Suprapubic skin (tissue), 4 donors: ENCODE results near the gene KIAA1755. TPM values are rescaled to one million over a fixed set of nuclear protein-coding genes. Genes with fewer than 3 reads are reported as not detected.

Experiments used
- DNase-seq, 2 donors: peaks; one replicate each; pipeline ENCODE4 v3.0.0-alpha.2; 2019; ENCODE audit warnings: low spot score in 2 of 2
- H3K27ac ChIP-seq: fragments of 200-600 bp; sonication (generic); one replicate; pipeline ENCODE4 v1.5.1; 2019
- H3K27me3 ChIP-seq: fragments of 200-600 bp; sonication (generic); one replicate; pipeline ENCODE4 v1.5.1; 2019
- H3K36me3 ChIP-seq: fragments of 200-600 bp; sonication (generic); one replicate; pipeline ENCODE4 v1.5.1; 2019
- H3K4me1 ChIP-seq: fragments of 200-600 bp; sonication (generic); one replicate; pipeline ENCODE4 v1.5.1; 2019
- H3K4me3 ChIP-seq: fragments of 200-600 bp; sonication (generic); one replicate; pipeline ENCODE4 v1.5.1; 2019; ENCODE audit warnings: mild to moderate bottlenecking
- H3K9me3 ChIP-seq: fragments of 200-600 bp; sonication (generic); one replicate; pipeline ENCODE4 v1.5.1; 2019
- EP300 ChIP-seq: sonication (generic); formaldehyde crosslinking; IDR thresholded peaks from one replicate; pipeline ENCODE4 v1.6.1; 2017; ENCODE audit warnings: antibody characterized with exemption
- POLR2A ChIP-seq, 2 donors: fragments of 450-650 bp; IDR thresholded peaks; one replicate each; pipeline ENCODE4 v1.6.1; 2017; ENCODE audit warnings: antibody characterized with exemption in 2 of 2, mild to moderate bottlenecking in 2 of 2, moderate library complexity in 2 of 2
- POLR2AphosphoS5 ChIP-seq, 3 donors: sonication (generic); formaldehyde crosslinking; IDR thresholded peaks; one replicate each; pipeline ENCODE4 v1.6.1; 2017; ENCODE audit warnings: antibody characterized with exemption in 3 of 3
- WGBS: methylation state at CpG from one replicate; pipeline ENCODE4 v1.1.5; 2018; 5-methylcytosine and 5-hydroxymethylcytosine counted together
- total RNA-seq, 4 donors: library from RNA; depleted of rRNA; stranded (reverse); fragments of >200 nt; gene quantifications; one replicate each; pipeline ENCODE4 v1.1.0, GENCODE V29; 2016
- TF ChIP-seq, protein P1 (sequence below), 2 donors: fragments of 200-600 bp in 1 of 2; fragments of 450-650 bp in 1 of 2; sonication (generic) in 1 of 2; IDR thresholded peaks; one replicate each; pipeline ENCODE4 v1.5.1; 2016 to 2019; ENCODE audit warnings: antibody characterized with exemption in 2 of 2, mild to moderate bottlenecking in 1 of 2, moderate library complexity in 1 of 2

The KIAA1755 gene
- total RNA-seq, 4 donors from 2014 or later = 1.2 to 3.3 (median 2.0) TPM; not detected in 1

DNA sequence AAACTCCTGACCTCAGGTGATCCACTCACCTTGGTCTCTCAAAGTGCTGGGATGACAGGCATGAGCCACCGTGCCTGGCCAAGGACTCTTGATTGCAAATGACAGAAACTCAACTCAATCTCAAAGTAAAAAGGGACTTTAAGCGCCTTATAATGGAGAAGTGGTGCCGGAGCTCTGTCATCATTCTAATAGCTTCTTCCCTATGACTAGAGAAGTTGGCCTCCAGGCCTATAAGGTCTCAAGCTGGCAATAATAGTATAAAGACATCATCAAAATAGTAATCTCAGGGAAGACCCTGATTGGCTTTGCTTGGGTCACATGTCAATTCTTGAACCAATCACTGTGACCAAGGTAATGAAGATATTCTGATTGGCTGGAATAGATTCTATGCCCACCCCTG is 8.5 kb upstream of the KIAA1755 start:
- Histone ChIP-seq H3K4me3 (no peak overlapping the region), H3K27me3 (no peaks in the 10 kb centered on the region), H3K9me3 (no peaks in the 10 kb centered on the region), H3K4me1 (peaks cover 9% of the 10 kb centered on the region), H3K27ac (no peak overlapping the region), H3K36me3 (no peaks in the 10 kb centered on the region)
- 91% methylated on average over 3 of the region's 3 CpGs for WGBS
- no peak for TF ChIP-seq POLR2A (IDR thresholded peaks at IDR 0.05)
- TF ChIP-seq, protein P1, sequence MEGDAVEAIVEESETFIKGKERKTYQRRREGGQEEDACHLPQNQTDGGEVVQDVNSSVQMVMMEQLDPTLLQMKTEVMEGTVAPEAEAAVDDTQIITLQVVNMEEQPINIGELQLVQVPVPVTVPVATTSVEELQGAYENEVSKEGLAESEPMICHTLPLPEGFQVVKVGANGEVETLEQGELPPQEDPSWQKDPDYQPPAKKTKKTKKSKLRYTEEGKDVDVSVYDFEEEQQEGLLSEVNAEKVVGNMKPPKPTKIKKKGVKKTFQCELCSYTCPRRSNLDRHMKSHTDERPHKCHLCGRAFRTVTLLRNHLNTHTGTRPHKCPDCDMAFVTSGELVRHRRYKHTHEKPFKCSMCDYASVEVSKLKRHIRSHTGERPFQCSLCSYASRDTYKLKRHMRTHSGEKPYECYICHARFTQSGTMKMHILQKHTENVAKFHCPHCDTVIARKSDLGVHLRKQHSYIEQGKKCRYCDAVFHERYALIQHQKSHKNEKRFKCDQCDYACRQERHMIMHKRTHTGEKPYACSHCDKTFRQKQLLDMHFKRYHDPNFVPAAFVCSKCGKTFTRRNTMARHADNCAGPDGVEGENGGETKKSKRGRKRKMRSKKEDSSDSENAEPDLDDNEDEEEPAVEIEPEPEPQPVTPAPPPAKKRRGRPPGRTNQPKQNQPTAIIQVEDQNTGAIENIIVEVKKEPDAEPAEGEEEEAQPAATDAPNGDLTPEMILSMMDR (IDR thresholded peaks at IDR 0.05) = no peak
- TF ChIP-seq EP300 = no peak
- no peak for TF ChIP-seq POLR2AphosphoS5 (IDR thresholded peaks at IDR 0.05)
- DNase-seq = no peak

DNA sequence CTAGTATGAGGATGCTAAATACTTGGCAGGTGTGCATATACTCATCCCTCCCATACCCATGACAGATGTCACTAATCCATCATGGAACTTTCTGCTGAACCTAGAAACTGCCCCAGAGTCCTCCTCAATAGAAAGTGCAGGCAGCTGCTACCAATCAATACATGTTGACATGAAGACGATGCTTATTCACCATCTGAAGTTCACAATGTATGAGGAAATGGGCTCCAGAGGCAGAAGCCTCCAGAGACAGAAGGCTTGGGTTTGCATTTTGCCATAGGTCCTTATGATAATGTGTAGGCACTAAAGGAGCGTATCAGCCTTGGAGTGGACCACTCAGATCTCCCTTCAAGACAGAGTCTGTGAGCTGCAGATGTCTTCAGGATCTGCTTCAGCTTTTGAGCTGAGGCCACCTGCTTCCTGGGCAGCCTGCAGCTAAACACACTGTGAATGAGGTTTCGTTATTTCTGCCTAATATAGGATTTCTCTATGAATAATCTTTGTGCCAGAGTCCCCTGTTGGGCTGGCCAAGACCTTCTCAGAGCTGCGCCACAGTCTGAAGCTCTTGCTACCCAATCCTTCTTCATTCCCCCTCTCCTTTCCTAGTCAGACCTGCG is 7.5 kb upstream of the KIAA1755 start:
- Histone ChIP-seq H3K4me3 (no peak overlapping the region), H3K9me3 (no peaks in the 10 kb centered on the region), H3K27ac (no peak overlapping the region), H3K4me1 (peaks cover 9% of the 10 kb centered on the region), H3K27me3 (no peaks in the 10 kb centered on the region), H3K36me3 (no peaks in the 10 kb centered on the region)
- 81% methylated on average over 5 of the region's 5 CpGs for WGBS
- no peak for TF ChIP-seq POLR2A (IDR thresholded peaks at IDR 0.05)
- no peak for TF ChIP-seq POLR2AphosphoS5 (IDR thresholded peaks at IDR 0.05)
- TF ChIP-seq, protein P1 (IDR thresholded peaks at IDR 0.05) = no peak
- TF ChIP-seq EP300 = no peak
- DNase-seq = no peak

DNA sequence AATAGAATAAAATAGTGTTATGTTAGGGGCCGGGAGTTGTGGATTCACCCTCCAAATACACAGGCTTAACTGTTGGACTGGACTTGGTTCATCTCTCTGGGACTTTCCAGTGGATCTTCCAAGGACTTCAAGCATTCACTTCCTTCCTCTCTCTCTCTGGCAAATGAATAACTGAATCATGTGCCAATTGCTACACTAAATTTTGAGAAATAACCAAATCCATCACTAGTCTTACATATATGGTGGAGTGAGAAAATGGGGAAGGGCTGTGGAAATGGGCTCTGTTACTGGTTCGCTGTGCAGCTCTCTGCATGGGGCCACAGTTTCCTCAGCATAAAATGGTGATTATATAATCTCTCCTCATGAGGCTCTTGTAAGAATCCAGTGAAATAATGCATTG is 6.8 kb upstream of the KIAA1755 start:
- Histone ChIP-seq H3K4me1 (peaks cover 9% of the 10 kb centered on the region), H3K27ac (no peak overlapping the region), H3K9me3 (no peaks in the 10 kb centered on the region), H3K27me3 (no peaks in the 10 kb centered on the region), H3K4me3 (no peak overlapping the region), H3K36me3 (no peaks in the 10 kb centered on the region)
- TF ChIP-seq POLR2AphosphoS5 (IDR thresholded peaks at IDR 0.05) = no peak
- no peak for TF ChIP-seq EP300
- TF ChIP-seq, protein P1 (IDR thresholded peaks at IDR 0.05) = no peak
- TF ChIP-seq POLR2A (IDR thresholded peaks at IDR 0.05) = no peak
- DNase-seq = no peak
- 72% methylated on average over 2 of the region's 2 CpGs for WGBS

DNA sequence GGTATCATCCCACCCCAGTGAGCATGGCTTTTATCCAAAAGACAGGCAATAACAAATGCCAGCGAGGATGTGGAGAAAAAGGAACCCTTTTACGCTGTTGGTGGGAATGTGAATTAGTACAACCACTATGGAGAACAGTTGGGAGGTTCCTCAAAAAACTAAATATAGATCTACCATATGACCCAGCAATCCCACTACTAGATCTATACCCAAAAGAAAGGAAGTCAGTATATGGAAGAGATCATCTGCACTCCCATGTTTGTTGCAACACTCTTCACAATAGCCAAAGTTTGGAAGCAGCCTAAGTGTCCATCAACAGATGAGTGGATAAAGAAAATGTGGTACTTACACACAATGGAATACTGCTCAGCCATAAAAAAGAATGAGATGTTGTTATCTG is 5.9 kb upstream of the KIAA1755 start:
- Histone ChIP-seq H3K4me1 (peaks cover 8% of the 10 kb centered on the region), H3K27ac (no peak overlapping the region), H3K4me3 (no peak overlapping the region), H3K27me3 (no peaks in the 10 kb centered on the region), H3K36me3 (no peaks in the 10 kb centered on the region), H3K9me3 (no peaks in the 10 kb centered on the region)
- DNase-seq = no peak
- whole genome bisulfite sequencing = 69% methylated on average over 2 of the region's 2 CpGs
- TF ChIP-seq, protein P1 (IDR thresholded peaks at IDR 0.05) = no peak
- TF ChIP-seq POLR2A (IDR thresholded peaks at IDR 0.05) (no peak), EP300 (no peak), POLR2AphosphoS5 (IDR thresholded peaks at IDR 0.05) (no peak)

DNA sequence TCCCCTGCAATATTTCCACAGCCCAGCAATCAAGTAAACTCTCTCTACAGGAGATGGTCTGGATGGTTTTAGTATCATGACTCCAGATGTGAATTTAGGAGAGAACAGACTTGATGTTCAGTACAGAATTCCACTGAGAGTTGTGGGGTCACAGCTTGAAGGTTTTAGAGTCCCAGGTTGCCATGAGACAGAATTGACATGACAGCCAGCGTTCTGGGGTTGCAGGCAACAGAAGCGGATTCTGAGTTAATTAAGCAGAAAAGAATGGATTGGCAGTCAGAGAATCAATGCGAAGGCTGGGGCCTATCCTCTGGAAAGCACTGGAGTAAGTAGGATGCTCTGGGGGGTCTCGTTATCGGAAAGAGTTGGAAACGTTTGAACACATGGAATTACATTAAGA is 2.4 kb upstream of the KIAA1755 start:
- TF ChIP-seq EP300 (no peak), POLR2A (IDR thresholded peaks at IDR 0.05) (no peak), POLR2AphosphoS5 (IDR thresholded peaks at IDR 0.05) (no peak)
- TF ChIP-seq, protein P1 (IDR thresholded peaks at IDR 0.05) = no peak
- Histone ChIP-seq H3K27me3 (peaks cover 23% of the 10 kb centered on the region), H3K4me1 (peaks cover 8% of the 10 kb centered on the region), H3K27ac (no peak overlapping the region), H3K9me3 (no peaks in the 10 kb centered on the region), H3K36me3 (no peaks in the 10 kb centered on the region), H3K4me3 (no peak overlapping the region)
- WGBS = 90% methylated on average over 6 of the region's 6 CpGs
- no peak for DNase-seq
